Nephron (organoid): ENCODE data around the gene KRTAP4-9.
"Not testable (repeated sequence)": the region's sequence is repeated elsewhere in the genome, so short reads cannot be mapped to it uniquely, and the experiment has no call there.

Source experiments
- H3K27ac Mint-ChIP-seq, 3 experiments: 2 replicates each; pipeline ENCODE4 v1.8.0; 2020; ENCODE audit warnings: mixed read lengths in 3 of 3, mild to moderate bottlenecking in 2 of 3, moderate library complexity in 1 of 3
- H3K27me3 Mint-ChIP-seq: 2 replicates; pipeline ENCODE4 v1.8.0; 2021; ENCODE audit warnings: low read depth, mild to moderate bottlenecking, moderate library complexity, mixed read lengths
- H3K36me3 Mint-ChIP-seq: 2 replicates; pipeline ENCODE4 v1.8.0; 2020; ENCODE audit warnings: low read depth, mixed read lengths
- H3K4me1 Mint-ChIP-seq: 2 replicates; pipeline ENCODE4 v1.8.0; 2020; ENCODE audit warnings: mixed read lengths
- H3K4me3 Mint-ChIP-seq, 3 experiments: 2 replicates each; pipeline ENCODE4 v1.8.0; 2020; ENCODE audit warnings: mild to moderate bottlenecking in 3 of 3, mixed read lengths in 3 of 3, moderate library complexity in 2 of 3
- H3K9me3 Mint-ChIP-seq: 2 replicates; pipeline ENCODE4 v1.8.0; 2020; ENCODE audit warnings: mixed read lengths
- CTCF ChIP-seq, 3 experiments: fragments of 200-600 bp; sonication (generic); IDR thresholded peaks; one replicate each; pipeline ENCODE4 v1.5.0; 2021; ENCODE audit warnings: antibody characterized with exemption in 3 of 3; ENCODE audit not compliant: unreplicated experiment in 3 of 3

The KRTAP4-9 gene

DNA sequence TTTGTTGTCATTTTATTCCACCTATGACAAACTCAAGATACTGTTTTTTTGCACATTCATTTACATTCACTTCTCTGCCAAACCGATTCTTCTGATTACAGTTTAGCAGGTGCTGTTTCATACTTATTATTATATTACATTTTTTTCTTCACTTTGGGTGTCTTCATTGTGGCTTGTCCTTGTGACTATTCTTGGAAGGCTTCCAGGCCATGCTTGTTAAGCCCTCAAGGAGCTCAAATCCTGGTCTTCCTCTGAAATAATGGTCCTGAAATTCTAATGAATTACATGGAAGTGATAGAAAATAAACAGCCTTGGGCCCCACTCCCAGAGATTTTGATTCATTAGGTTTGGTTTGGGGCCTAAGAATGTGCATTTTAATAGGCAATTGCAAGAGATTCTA lies 40.9 kb upstream of the KRTAP4-9 start:
- H3K27me3 Mint-ChIP-seq: peaks cover 7% of the 10 kb centered on the region
- no peak overlapping the region for H3K4me3 Mint-ChIP-seq
- no peak for TF ChIP-seq CTCF (IDR thresholded peaks at IDR 0.05; ENCODE audit: unreplicated experiment in 3 of 3)
- H3K36me3 Mint-ChIP-seq: no peaks in the 10 kb centered on the region
- H3K4me1 Mint-ChIP-seq: no peaks in the 10 kb centered on the region
- no peak overlapping the region for H3K27ac Mint-ChIP-seq
- H3K9me3 Mint-ChIP-seq: no peaks in the 10 kb centered on the region

DNA sequence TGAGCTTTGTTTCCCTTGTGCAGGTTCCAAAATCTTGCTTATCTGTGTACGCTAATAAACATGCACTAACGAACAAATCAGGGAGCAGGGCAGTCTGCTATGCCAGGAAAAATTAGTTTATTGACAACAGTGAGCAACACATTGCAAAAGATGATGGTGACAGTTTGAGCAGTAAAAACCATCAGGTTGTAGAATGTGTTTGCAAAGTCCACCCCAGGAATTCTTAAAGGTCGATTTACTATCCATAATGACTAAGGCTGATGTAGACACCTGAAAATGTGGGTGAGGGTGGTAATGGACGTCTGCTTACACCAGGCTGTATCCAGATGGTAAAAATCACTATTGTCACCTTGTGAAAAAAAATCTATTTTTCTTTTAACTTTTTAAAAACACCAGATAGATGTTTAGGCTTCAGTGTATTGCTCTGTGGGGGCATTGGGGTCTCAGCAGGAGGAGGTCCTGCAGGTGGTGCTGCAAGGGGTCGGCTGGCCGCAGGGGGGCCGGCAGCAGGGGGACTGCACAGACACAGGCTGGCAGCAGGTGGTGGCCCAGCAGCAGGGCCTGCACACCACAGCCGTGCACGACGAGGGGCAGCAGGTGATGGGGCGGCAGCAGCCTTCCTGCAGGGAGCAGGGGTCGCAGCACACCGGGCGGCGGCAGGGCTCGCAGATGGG lies 40.0 kb upstream of the KRTAP4-9 start:
- not testable (repeated sequence) for H3K36me3 Mint-ChIP-seq, H3K4me3 Mint-ChIP-seq, H3K27me3 Mint-ChIP-seq, H3K27ac Mint-ChIP-seq, H3K9me3 Mint-ChIP-seq, H3K4me1 Mint-ChIP-seq

DNA sequence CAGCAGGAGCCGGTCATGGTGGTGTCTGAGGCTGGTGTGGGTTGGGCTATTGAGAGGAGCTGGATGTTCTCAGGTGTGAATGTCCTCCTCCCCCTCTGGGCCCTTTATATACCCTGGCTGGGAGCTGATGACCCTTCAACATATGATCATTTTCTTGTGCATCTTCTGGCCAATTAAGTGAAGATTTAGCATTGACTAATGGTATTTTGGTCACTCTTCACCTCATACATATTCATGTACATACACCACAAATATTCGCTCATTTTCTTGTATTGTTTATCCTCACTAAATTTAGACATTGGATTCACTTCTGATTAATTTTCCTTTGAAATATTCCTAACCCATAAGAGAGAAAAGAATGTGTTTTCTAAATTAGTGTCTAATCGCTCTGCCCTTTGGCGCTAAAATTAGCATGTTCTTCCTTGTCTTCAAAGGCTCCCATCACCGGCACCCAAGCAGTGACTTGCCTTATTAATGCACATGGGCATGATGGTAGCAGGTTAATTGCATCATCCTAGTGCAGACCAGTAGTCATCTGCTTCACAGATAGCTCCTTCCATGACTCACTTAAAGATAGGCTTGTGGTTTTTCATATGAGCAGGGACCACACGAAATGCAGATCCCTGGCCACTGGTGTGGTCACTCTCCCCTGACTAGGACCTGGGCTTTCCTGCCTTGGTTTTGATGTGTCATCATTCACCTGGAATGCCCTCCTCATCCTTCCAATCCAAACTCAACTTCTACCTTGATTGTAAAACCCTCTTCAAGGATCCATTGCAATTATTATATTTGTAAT lies 39.2 kb upstream of the KRTAP4-9 start, which contains the start of gene KRTAP2-4:
Gene KRTAP2-4 (minus strand): TSS at position 51 of the 796 bp plus-strand sequence. CDS start 34 bp downstream, at position 17.
- Mint-ChIP-seq H3K36me3 (no peaks in the 10 kb centered on the region), H3K4me3 (no peak within 1 kb of the TSS), H3K9me3 (no peaks in the 10 kb centered on the region), H3K27ac (no peak within 1 kb of the TSS), H3K4me1 (no peaks in the 10 kb centered on the region), H3K27me3 (peaks cover 7% of the 10 kb centered on the region)
- no peak for TF ChIP-seq CTCF (IDR thresholded peaks at IDR 0.05; ENCODE audit: unreplicated experiment in 3 of 3)

GRCh38 chr17:41067281-41067680 lies 37.9 kb upstream of the KRTAP4-9 start:
- TF ChIP-seq CTCF (IDR thresholded peaks at IDR 0.05; ENCODE audit: unreplicated experiment in 3 of 3): no peak
- H3K4me1 Mint-ChIP-seq: no peaks in the 10 kb centered on the region
- peaks cover 7% of the 10 kb centered on the region for H3K27me3 Mint-ChIP-seq
- no peaks in the 10 kb centered on the region for H3K36me3 Mint-ChIP-seq
- no peak overlapping the region for H3K27ac Mint-ChIP-seq
- H3K4me3 Mint-ChIP-seq: no peak overlapping the region
- H3K9me3 Mint-ChIP-seq: no peaks in the 10 kb centered on the region

DNA sequence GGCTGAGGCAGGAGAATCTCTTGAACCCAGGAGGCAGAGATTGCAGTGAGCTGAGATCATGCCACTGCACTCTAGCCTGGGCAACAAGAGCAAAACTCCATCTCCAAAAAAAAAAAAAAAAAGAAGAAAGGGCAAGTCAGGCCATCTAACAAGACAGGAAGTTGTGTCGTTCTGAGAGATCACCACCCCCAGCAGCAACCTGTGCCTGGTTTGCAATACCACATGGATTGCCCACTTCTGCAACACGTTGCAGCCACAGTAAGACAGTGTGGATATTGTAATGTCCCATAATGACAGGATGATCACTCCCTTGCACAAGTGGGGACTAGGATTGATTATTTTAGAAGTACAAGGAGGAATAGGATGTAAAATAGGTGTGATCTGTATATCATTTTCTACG lies 36.2 kb upstream of the KRTAP4-9 start:
- no peak overlapping the region for H3K4me3 Mint-ChIP-seq
- H3K4me1 Mint-ChIP-seq: no peaks in the 10 kb centered on the region
- no peaks in the 10 kb centered on the region for H3K36me3 Mint-ChIP-seq
- H3K9me3 Mint-ChIP-seq: no peaks in the 10 kb centered on the region
- peaks cover 3% of the 10 kb centered on the region for H3K27me3 Mint-ChIP-seq
- H3K27ac Mint-ChIP-seq: no peak overlapping the region
- TF ChIP-seq CTCF (IDR thresholded peaks at IDR 0.05; ENCODE audit: unreplicated experiment in 3 of 3): no peak

DNA sequence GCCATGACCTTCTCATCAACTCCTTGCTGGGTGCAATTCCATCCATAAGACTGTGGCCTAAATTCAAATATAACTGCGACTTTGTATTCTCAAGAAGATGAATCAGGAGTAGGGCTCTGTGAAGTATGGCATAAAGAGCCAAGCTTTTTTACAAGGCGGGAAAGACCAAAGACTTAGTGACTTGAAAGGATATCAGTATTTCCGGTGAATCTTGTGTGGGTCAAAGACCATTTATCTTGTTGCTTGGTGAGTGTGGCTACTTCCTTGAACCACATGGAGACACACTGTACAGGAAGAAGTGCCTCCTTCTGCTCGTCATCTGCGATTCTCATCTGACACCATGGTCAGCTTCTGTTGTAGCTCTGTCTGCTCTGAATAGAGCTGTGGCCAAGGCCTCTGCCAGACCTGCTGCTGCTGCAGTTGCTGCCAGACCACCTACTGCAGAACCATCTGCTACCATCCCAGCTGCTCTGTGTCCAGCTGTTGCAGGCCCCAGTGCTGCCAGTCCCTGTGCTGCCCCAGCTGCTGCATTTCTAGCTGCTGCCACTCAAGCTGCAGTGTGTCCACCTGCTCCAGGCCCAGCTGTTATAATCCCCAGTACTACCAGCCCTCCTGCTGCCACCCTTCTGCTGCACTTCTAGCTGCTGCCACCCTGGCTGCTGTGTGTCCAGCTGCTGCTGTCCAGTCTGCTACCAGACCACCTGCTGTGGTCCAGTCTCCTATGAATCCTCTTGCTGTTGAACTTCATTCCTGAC lies 33.4 kb upstream of the KRTAP4-9 start:
- Mint-ChIP-seq H3K4me1 (no peaks in the 10 kb centered on the region), H3K27ac (peak overlapping the region in 1 of 3 experiments; percentile 5), H3K4me3 (no peak overlapping the region), H3K27me3 (peaks cover 11% of the 10 kb centered on the region), H3K36me3 (no peaks in the 10 kb centered on the region), H3K9me3 (peaks cover 6% of the 10 kb centered on the region)
- TF ChIP-seq CTCF (IDR thresholded peaks at IDR 0.05; ENCODE audit: unreplicated experiment in 3 of 3): no peak
